Chondrocyte (in vitro differentiated cells): Measurements from ENCODE around the gene BCAS4. TPM values are rescaled to one million over a fixed set of nuclear protein-coding genes. Genes with fewer than 3 reads are reported as not detected.
"Not testable (repeated sequence)": the region's sequence is repeated elsewhere in the genome, so short reads cannot be mapped to it uniquely, and the experiment has no call there.

Experiments used
- DNase-seq: peaks from one replicate; pipeline ENCODE4 v3.0.0; 2021; ENCODE audit warnings: mixed read lengths, low spot score
- H3K27ac Mint-ChIP-seq: one replicate; pipeline ENCODE4 v1.8.0; 2021; ENCODE audit warnings: mild to moderate bottlenecking, moderate library complexity, mixed read lengths; ENCODE audit not compliant: unreplicated experiment
- H3K27me3 Mint-ChIP-seq: 2 replicates; pipeline ENCODE4 v1.8.0; 2021; ENCODE audit warnings: low read depth, mixed read lengths
- H3K36me3 Mint-ChIP-seq: 2 replicates; pipeline ENCODE4 v1.8.0; 2021; ENCODE audit warnings: low read depth, mixed read lengths
- H3K4me1 Mint-ChIP-seq: 2 replicates; pipeline ENCODE4 v1.8.0; 2021; ENCODE audit warnings: low read depth, mild to moderate bottlenecking, mixed read lengths
- H3K4me3 Mint-ChIP-seq: one replicate; pipeline ENCODE4 v1.8.0; 2021; ENCODE audit warnings: mild to moderate bottlenecking, moderate library complexity, mixed read lengths; ENCODE audit not compliant: unreplicated experiment
- H3K9me3 Mint-ChIP-seq: 2 replicates; pipeline ENCODE4 v1.8.0; 2021; ENCODE audit warnings: low read depth, mixed read lengths
- CTCF ChIP-seq: fragments of 200-600 bp; sonication (generic); IDR thresholded peaks from 2 replicates; pipeline ENCODE4 v1.5.0; 2021; ENCODE audit warnings: antibody characterized with exemption, mild to moderate bottlenecking, moderate library complexity
- total RNA-seq: library from RNA; stranded (reverse); gene quantifications from 3 replicates; pipeline ENCODE4 v1.2.1, GENCODE V29; 2021

BCAS4 gene
- total RNA-seq, 1 donor from 2014 or later, result 7.6 TPM

- DNase-seq, result peak; percentile 79
- H3K27me3 Mint-ChIP-seq, result no peaks in the 10 kb centered on the region
- no peaks in the 10 kb centered on the region for H3K4me1 Mint-ChIP-seq
- H3K4me3 Mint-ChIP-seq, result no peak overlapping the region
- H3K36me3 Mint-ChIP-seq, result peaks cover 10% of the 10 kb centered on the region
- H3K9me3 Mint-ChIP-seq, result peaks cover 5% of the 10 kb centered on the region
- no peak for TF ChIP-seq CTCF
- peak overlapping the region; percentile 75 for H3K27ac Mint-ChIP-seq
These were observed 85.0 kb downstream of the BCAS4 start for GRCh38 chr20:50879649-50880550.

GRCh38 chr20:50881759-50882424 lies 87.0 kb downstream of the BCAS4 start:
- not testable (repeated sequence) for H3K27me3 Mint-ChIP-seq, H3K4me3 Mint-ChIP-seq, H3K9me3 Mint-ChIP-seq, H3K27ac Mint-ChIP-seq, DNase-seq, H3K4me1 Mint-ChIP-seq, H3K36me3 Mint-ChIP-seq

- H3K27me3 Mint-ChIP-seq, result no peaks in the 10 kb centered on the region
- no peak overlapping the region for H3K27ac Mint-ChIP-seq
- peaks cover 5% of the 10 kb centered on the region for H3K9me3 Mint-ChIP-seq
- H3K36me3 Mint-ChIP-seq, result peaks cover 13% of the 10 kb centered on the region
- no peaks in the 10 kb centered on the region for H3K4me1 Mint-ChIP-seq
- no peak for TF ChIP-seq CTCF
- peak; percentile 52 for DNase-seq
- no peak overlapping the region for H3K4me3 Mint-ChIP-seq
These were observed 89.0 kb downstream of the BCAS4 start for GRCh38 chr20:50883856-50884255.

GRCh38 chr20:50885068-50885467 lies 90.2 kb downstream of the BCAS4 start:
- Mint-ChIP-seq H3K36me3 (peaks cover 14% of the 10 kb centered on the region), H3K27me3 (no peaks in the 10 kb centered on the region), H3K4me1 (no peaks in the 10 kb centered on the region), H3K9me3 (peaks cover 5% of the 10 kb centered on the region), H3K4me3 (no peak overlapping the region), H3K27ac (no peak overlapping the region)
- no peak for TF ChIP-seq CTCF
- peak; percentile 22 for DNase-seq

GRCh38 chr20:50885781-50886180 lies 90.9 kb downstream of the BCAS4 start:
- TF ChIP-seq CTCF, result no peak
- H3K4me3 Mint-ChIP-seq, result no peak overlapping the region
- H3K27me3 Mint-ChIP-seq, result no peaks in the 10 kb centered on the region
- H3K4me1 Mint-ChIP-seq, result no peaks in the 10 kb centered on the region
- no peak overlapping the region for H3K27ac Mint-ChIP-seq
- peaks cover 15% of the 10 kb centered on the region for H3K36me3 Mint-ChIP-seq
- DNase-seq, result no peak
- H3K9me3 Mint-ChIP-seq, result peaks cover 5% of the 10 kb centered on the region
